Glutamatergic neuron (in vitro differentiated cells): ENCODE results near the gene ERMARD. TPM values are rescaled to one million over a fixed set of nuclear protein-coding genes. Genes with fewer than 3 reads are reported as not detected.

Source experiments
- DNase-seq: peaks from one replicate; pipeline ENCODE4 v3.0.0; 2022
- H3K27ac Mint-ChIP-seq: one replicate; pipeline ENCODE4 v1.8.0; 2020; ENCODE audit warnings: mild to moderate bottlenecking, mixed read lengths, inconsistent platforms; ENCODE audit not compliant: unreplicated experiment
- H3K27me3 Mint-ChIP-seq: one replicate; pipeline ENCODE4 v1.8.0; 2020; ENCODE audit warnings: mild to moderate bottlenecking, moderate library complexity, mixed read lengths, inconsistent platforms; ENCODE audit not compliant: unreplicated experiment
- H3K36me3 Mint-ChIP-seq: one replicate; pipeline ENCODE4 v1.8.0; 2020; ENCODE audit warnings: mild to moderate bottlenecking, mixed read lengths, inconsistent platforms; ENCODE audit not compliant: unreplicated experiment
- H3K4me1 Mint-ChIP-seq: one replicate; pipeline ENCODE4 v1.8.0; 2020; ENCODE audit warnings: mild to moderate bottlenecking, low read depth, mixed read lengths, inconsistent platforms; ENCODE audit not compliant: unreplicated experiment
- H3K4me3 Mint-ChIP-seq: one replicate; pipeline ENCODE4 v1.8.0; 2020; ENCODE audit warnings: mild to moderate bottlenecking, mixed read lengths, inconsistent platforms; ENCODE audit not compliant: unreplicated experiment
- H3K9me3 Mint-ChIP-seq: one replicate; pipeline ENCODE4 v1.8.0; 2020; ENCODE audit warnings: mild to moderate bottlenecking, moderate library complexity, mixed read lengths, inconsistent platforms; ENCODE audit not compliant: unreplicated experiment
- CTCF ChIP-seq: fragments of 200-600 bp; sonication (generic); IDR thresholded peaks from one replicate; pipeline ENCODE4 v1.5.0; 2021; ENCODE audit not compliant: partially characterized antibody, unreplicated experiment
- total RNA-seq: library from RNA; stranded (reverse); fragmentation: NEBNext Ultra II Directional; extraction: Animal tissue kit (Norgen Biotek cat#: 25700); gene quantifications from one replicate; pipeline ENCODE4 v1.2.1, GENCODE V29; 2021; ENCODE audit not compliant: unreplicated experiment

Gene ERMARD
- total RNA-seq, 1 donor from 2014 or later = 15.2 TPM

DNA sequence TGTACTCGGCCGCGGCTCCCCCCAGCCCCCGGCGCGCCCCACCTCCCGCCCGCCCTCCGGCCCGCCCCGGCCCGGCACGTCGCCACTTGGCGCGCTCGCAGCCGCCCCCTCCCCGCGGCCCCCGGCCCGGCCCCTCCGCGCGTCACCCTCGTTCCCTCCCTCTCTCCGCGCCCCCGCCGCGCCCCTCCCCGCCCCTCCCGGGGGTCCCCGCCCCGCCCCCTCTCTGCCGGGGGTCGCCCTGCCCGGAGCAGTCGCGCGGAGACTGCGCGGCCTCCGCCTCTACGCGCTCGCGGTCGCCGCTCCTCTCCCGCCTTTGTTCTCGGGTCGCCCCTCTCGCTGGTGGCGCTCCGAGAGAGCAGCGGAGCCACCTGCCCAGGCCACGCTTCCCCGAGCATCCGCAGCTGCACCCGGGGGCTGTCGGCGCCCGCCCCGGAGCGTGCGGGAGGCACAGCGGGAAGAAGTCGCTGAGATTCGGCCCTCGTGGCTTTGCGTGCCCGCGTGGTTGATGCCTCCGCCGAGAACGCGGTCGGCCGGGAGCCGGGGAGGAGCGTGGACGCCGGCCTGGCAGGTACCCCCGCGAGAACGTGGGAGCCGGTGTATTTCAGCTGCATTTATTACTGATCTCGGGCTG, 26.8 kb upstream of the ERMARD start, which contains the start of gene PHF10:
TSS of gene PHF10 (minus strand) at position 7 of the 631 bp plus-strand sequence. CDS start 569 bp downstream, outside the sequence.
- Mint-ChIP-seq H3K9me3 (peaks cover 14% of the 10 kb centered on the region), H3K4me3 (peak within 1 kb of the TSS; percentile 90), H3K36me3 (no peaks in the 10 kb centered on the region), H3K27me3 (peaks cover 11% of the 10 kb centered on the region), H3K27ac (peak within 1 kb of the TSS; percentile 80), H3K4me1 (peaks cover 5% of the 10 kb centered on the region)
- DNase-seq = peak; percentile 93
- TF ChIP-seq CTCF = no peak

DNA sequence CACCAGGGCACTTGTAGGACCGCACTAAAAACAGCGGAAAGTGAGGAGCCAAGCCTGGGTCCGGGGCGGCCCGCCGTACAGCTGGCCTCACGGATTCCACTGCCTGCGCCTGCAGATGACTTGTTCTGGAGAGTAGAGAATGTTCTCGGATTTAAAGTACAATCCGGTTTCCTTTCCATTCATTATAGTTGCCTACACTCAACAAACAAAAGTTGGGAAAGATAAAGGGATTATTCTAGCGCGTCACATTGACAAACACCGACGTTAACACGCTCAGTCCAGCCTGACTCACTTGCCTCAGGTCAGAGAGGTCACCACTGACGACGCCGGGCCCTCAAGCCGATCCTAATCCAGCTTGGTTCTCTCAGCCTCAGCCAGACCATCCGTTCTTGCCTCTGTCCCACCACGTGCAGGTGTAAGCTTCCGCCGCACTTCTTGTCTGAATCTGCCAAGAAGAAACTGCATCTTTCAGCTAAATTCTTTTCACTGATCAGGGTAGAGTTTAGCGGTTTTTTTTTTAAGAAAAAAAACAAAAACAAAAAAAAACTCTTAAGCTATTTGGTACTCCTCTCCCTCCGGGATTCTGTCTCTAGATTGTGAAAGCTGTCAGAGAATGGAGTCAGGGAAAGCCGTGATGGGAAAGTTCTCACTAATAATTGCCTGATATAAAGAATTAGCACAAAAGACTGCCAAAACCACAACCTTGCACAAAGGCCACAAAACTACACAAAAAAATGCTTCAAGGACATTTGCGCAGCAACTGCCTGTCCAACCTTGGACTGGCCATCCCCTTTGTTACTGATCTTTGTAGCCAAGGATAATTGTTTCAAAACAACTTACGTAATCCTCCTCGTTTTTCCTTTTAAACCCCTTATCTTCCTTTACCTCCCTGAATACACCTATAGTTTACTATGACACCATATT, 26.0 kb upstream of the ERMARD start:
- TF ChIP-seq CTCF = no peak
- Mint-ChIP-seq H3K4me3 (peak overlapping the region; percentile 89), H3K27ac (peak overlapping the region; percentile 80), H3K9me3 (peaks cover 14% of the 10 kb centered on the region), H3K4me1 (peaks cover 5% of the 10 kb centered on the region), H3K27me3 (peaks cover 11% of the 10 kb centered on the region), H3K36me3 (no peaks in the 10 kb centered on the region)
- peak; percentile 70 for DNase-seq

DNA sequence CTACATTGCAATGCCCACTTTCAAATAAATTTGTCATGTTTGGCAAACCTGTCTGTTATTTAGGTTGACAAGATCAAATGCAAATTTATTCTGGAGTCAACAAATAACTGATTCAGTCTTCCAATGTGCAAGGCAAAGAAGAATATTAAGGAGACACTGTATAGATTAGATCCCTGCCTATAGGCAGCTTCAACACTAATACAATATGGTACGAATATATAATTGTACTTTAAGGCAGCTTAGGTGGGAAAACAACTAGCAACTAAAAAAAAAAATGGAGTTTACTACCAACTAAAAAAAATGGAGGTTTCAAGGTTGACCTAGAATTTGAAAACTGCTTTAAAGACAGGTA, 25.4 kb upstream of the ERMARD start:
- peak overlapping the region; percentile 89 for H3K4me3 Mint-ChIP-seq
- peak overlapping the region; percentile 80 for H3K27ac Mint-ChIP-seq
- H3K27me3 Mint-ChIP-seq = peaks cover 11% of the 10 kb centered on the region
- no peak for TF ChIP-seq CTCF
- DNase-seq = no peak
- no peaks in the 10 kb centered on the region for H3K36me3 Mint-ChIP-seq
- peaks cover 5% of the 10 kb centered on the region for H3K4me1 Mint-ChIP-seq
- peaks cover 14% of the 10 kb centered on the region for H3K9me3 Mint-ChIP-seq

- H3K27ac Mint-ChIP-seq = no peak overlapping the region
- no peak for DNase-seq
- H3K36me3 Mint-ChIP-seq = no peaks in the 10 kb centered on the region
- peak overlapping the region; percentile 11 for H3K4me3 Mint-ChIP-seq
- H3K4me1 Mint-ChIP-seq = peaks cover 5% of the 10 kb centered on the region
- no peak for TF ChIP-seq CTCF
- peaks cover 11% of the 10 kb centered on the region for H3K27me3 Mint-ChIP-seq
- peaks cover 14% of the 10 kb centered on the region for H3K9me3 Mint-ChIP-seq
These were observed 24.5 kb upstream of the ERMARD start for GRCh38 chr6:169726963-169727362.

GRCh38 chr6:169729961-169730360, 21.5 kb upstream of the ERMARD start:
- Mint-ChIP-seq H3K9me3 (peaks cover 10% of the 10 kb centered on the region), H3K27me3 (peaks cover 6% of the 10 kb centered on the region), H3K4me1 (peaks cover 3% of the 10 kb centered on the region), H3K36me3 (no peaks in the 10 kb centered on the region), H3K27ac (no peak overlapping the region), H3K4me3 (no peak overlapping the region)
- no peak for TF ChIP-seq CTCF
- no peak for DNase-seq
